Measurements from ENCODE around the gene FGD5.

FGD5 gene

DNA sequence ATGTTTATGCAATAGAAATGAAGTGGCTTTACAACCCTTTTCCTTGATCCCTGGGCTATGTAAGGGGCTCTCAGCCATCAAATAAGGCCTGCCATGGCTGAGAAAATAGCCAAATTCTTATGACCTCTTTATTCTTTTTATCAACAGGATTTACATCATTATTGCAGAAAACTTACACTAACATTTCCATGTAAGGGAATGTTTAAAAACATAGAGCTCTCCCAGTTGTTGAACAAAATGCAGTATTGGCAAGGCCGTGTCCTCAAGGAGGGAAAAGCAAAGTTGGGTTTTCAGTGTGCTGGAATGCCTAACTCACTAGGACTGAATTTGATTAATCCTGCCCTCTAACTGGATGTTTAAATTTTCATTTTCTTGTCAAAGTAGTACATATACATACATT, 150.9 kb downstream of the FGD5 start:
- TF ChIP-seq, protein P1, sequence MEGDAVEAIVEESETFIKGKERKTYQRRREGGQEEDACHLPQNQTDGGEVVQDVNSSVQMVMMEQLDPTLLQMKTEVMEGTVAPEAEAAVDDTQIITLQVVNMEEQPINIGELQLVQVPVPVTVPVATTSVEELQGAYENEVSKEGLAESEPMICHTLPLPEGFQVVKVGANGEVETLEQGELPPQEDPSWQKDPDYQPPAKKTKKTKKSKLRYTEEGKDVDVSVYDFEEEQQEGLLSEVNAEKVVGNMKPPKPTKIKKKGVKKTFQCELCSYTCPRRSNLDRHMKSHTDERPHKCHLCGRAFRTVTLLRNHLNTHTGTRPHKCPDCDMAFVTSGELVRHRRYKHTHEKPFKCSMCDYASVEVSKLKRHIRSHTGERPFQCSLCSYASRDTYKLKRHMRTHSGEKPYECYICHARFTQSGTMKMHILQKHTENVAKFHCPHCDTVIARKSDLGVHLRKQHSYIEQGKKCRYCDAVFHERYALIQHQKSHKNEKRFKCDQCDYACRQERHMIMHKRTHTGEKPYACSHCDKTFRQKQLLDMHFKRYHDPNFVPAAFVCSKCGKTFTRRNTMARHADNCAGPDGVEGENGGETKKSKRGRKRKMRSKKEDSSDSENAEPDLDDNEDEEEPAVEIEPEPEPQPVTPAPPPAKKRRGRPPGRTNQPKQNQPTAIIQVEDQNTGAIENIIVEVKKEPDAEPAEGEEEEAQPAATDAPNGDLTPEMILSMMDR (IDR thresholded peaks at IDR 0.05; ENCODE audit: low read depth, low read length): no peak

DNA sequence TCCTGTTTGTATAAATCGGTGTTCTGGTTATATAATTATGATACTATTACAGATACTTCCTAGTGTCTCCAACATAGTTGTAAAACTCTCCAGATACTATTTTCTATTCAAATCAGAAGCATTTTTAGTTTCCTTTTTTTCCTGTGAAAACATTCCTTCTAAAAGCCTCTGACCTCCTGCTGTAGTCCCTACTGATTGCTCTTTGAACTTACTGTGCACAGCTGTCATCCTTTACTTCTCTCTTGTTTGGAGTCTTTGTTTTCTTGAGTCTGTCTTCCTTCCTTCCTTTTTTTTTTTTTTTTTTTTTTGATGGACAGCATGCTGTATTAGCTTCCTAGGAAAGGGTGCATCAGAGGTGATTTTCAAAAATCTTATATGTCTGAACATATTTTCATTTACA, 157.6 kb downstream of the FGD5 start:
- TF ChIP-seq, protein P1 (IDR thresholded peaks at IDR 0.05; ENCODE audit: low read depth, low read length): no peak
- DNase-seq (ENCODE audit: low read depth in 2 of 2): no peak
- H3K4me3 ChIP-seq (replicated peaks in 1 of 2; ENCODE audit: low read depth in 2 of 2, low read length in 2 of 2): no peak overlapping the region

More for the DNA sequence above, 150.9 kb downstream of the FGD5 start:
- DNase-seq (ENCODE audit: low read depth in 2 of 2): no peak
- H3K4me3 ChIP-seq (replicated peaks in 1 of 2; ENCODE audit: low read depth in 2 of 2, low read length in 2 of 2): no peak overlapping the region

DNA sequence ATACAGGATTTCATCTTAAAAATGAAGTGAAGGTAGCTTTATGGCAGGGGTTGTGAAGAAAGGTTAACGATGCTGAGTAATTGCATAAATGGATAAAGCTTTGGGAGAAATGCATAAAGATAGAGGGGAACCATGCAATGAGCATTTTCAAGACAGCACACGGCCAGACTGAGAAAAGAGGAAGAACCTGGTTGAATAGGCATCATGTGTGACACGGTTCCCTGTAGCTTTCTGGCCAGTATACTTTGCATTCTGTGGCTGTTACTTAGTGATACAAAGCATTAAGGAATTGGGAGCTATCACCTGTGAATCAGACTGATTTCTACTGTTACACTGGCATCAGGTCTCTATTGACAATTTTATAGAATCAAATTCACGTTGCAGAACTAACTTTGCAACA, 161.9 kb downstream of the FGD5 start:
- DNase-seq (ENCODE audit: low read depth in 2 of 2): no peak
- TF ChIP-seq, protein P1 (IDR thresholded peaks at IDR 0.05; ENCODE audit: low read depth, low read length): no peak

More for the DNA sequence above, 161.9 kb downstream of the FGD5 start:
- no peak overlapping the region for H3K4me3 ChIP-seq (replicated peaks in 1 of 2; ENCODE audit: low read depth in 2 of 2, low read length in 2 of 2)
